22Rv1 (cell line): Measurements from ENCODE around the gene SLC6A8.

ENCODE experiments used
- H3K27ac ChIP-seq: fragments of 450-650 bp; 2 replicates; pipeline ENCODE4 v1.5.1; 2017
- CTCF ChIP-seq: fragments of 450-650 bp; IDR thresholded peaks from 2 replicates; pipeline ENCODE4 v1.5.1; 2017; ENCODE audit warnings: mild to moderate bottlenecking
- ZFX ChIP-seq: fragments of 450-650 bp; IDR thresholded peaks from 2 replicates; pipeline ENCODE4 v1.6.1; 2017; ENCODE audit warnings: antibody characterized with exemption, borderline replicate concordance

The SLC6A8 gene

GRCh38 chrX:153706799-153707198, 19.1 kb downstream of the SLC6A8 start:
- TF ChIP-seq ZFX (no peak), CTCF (no peak)
- no peak overlapping the region for H3K27ac ChIP-seq

GRCh38 chrX:153707406-153707805, 19.7 kb downstream of the SLC6A8 start:
- H3K27ac ChIP-seq, result no peak overlapping the region
- TF ChIP-seq ZFX, result no peak
- TF ChIP-seq CTCF, result no peak

- TF ChIP-seq ZFX, result no peak
- peak; percentile 45 for TF ChIP-seq CTCF
- no peak overlapping the region for H3K27ac ChIP-seq
Observed at GRCh38 chrX:153708415-153708814, 20.7 kb downstream of the SLC6A8 start.

- no peak for TF ChIP-seq ZFX
- TF ChIP-seq CTCF, result no peak
- no peak overlapping the region for H3K27ac ChIP-seq
Observed at GRCh38 chrX:153709726-153710674, 22.3 kb downstream of the SLC6A8 start.

GRCh38 chrX:153714256-153714655, 26.5 kb downstream of the SLC6A8 start:
- TF ChIP-seq ZFX, result no peak
- TF ChIP-seq CTCF, result no peak
- no peak overlapping the region for H3K27ac ChIP-seq

GRCh38 chrX:153717445-153717844, 29.7 kb downstream of the SLC6A8 start:
- no peak overlapping the region for H3K27ac ChIP-seq
- TF ChIP-seq ZFX (no peak), CTCF (no peak)

- H3K27ac ChIP-seq, result no peak overlapping the region
- no peak for TF ChIP-seq CTCF
- TF ChIP-seq ZFX, result no peak
Observed at GRCh38 chrX:153719238-153719637, 31.5 kb downstream of the SLC6A8 start.
